ENCODE results near the gene ING2. TPM values are rescaled to one million over a fixed set of nuclear protein-coding genes. Genes with fewer than 3 reads are reported as not detected.

ING2 gene
- total and polyA plus RNA-seq, 4 donors: 3.9 to 8.8 (median 5.1) TPM

DNA sequence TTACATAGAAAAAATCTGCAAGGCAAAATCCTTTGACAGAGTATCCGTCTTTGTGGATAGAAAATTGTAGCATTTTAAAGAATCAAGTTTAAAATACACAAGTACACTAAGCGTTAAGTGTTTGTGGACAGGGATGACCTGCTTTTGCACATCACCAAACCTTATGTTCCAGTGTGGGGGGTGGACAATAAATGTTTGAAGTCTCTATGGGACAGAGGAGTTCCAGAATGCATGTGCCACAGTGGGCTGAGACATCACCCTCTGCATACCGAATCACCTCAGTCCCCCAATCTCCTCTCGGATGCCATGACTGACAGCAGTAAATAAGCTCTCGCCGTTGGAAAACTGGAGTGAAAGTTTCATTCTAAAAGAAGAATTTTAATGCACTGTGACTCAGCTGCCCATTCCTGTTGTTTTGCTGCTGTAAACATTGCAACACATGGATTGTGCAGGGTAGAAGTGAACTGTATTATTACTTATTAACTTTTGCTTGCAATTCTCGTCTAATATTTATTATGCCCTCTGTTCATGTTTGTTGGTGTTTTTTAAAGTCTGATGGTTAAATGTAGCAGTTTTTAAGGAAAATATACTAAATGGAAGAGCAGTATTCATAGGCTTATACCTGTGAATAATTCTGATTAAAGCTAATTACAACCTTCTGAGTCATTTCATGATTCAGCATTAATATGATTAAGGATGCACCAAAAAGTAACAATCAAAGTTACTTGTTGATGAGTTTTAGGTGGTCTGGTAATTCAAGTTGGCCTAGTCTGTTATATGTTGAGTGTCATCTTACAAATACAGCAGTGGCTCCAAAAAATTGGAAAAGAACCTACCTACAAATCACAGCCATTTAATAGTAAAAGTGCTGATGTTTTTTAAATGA, 36.4 kb upstream of the ING2 start:
- Histone ChIP-seq H3K27me3 (ENCODE audit: control insufficient read depth in 4 of 4, insufficient read depth in 4 of 4, low read length in 3 of 4) (no peaks in the 10 kb centered on the region), H3K9me3 (ENCODE audit: control insufficient read depth in 4 of 4, low read length in 3 of 4) (no peaks in the 10 kb centered on the region), H3K4me3 (ENCODE audit: low read depth in 1 of 3, low read length in 3 of 3) (peak overlapping the region in 2 of 3 donors; percentile 5 to 23), H3K4me1 (ENCODE audit: control insufficient read depth in 4 of 4, insufficient read depth in 4 of 4, low read length in 3 of 4) (peaks cover 1 to 11% (median 6%) of the 10 kb centered on the region in 4 donors), H3K27ac (ENCODE audit: low read depth in 1 of 2, low read length in 2 of 2) (peak overlapping the region; percentile 22 to 69), H3K36me3 (ENCODE audit: control insufficient read depth in 4 of 4, insufficient read depth in 3 of 4, low read depth in 1 of 4, low read length in 3 of 4) (no peaks in the 10 kb centered on the region), H3K9ac (ENCODE audit: low read depth in 1 of 2, low read length in 2 of 2) (peak overlapping the region in 1 of 2 donors; percentile 42)
- TF ChIP-seq JUND (IDR thresholded peaks at IDR 0.05): peak; percentile 51 to 67
- no peak for TF ChIP-seq TAF1 (conservative IDR thresholded peaks at IDR 0.05)
- TF ChIP-seq SP1 (IDR thresholded peaks at IDR 0.05): peak; percentile 90
- TF ChIP-seq EGR1 (IDR thresholded peaks at IDR 0.05; ENCODE audit: low read depth in 2 of 2): no peak
- no peak for TF ChIP-seq GABPA (IDR thresholded peaks at IDR 0.05 in 1 of 2, conservative IDR thresholded peaks at IDR 0.05 in 1 of 2)
- TF ChIP-seq RXRA (IDR thresholded peaks at IDR 0.05): peak; percentile 28 to 50
- TF ChIP-seq HNF4A (conservative IDR thresholded peaks at IDR 0.05): peak; percentile 46 to 55
- TF ChIP-seq RAD21 (IDR thresholded peaks at IDR 0.05): peak in 1 of 2 donors; percentile 31
- no peak for TF ChIP-seq NR2F2 (IDR thresholded peaks at IDR 0.05)
- TF ChIP-seq, protein P1, sequence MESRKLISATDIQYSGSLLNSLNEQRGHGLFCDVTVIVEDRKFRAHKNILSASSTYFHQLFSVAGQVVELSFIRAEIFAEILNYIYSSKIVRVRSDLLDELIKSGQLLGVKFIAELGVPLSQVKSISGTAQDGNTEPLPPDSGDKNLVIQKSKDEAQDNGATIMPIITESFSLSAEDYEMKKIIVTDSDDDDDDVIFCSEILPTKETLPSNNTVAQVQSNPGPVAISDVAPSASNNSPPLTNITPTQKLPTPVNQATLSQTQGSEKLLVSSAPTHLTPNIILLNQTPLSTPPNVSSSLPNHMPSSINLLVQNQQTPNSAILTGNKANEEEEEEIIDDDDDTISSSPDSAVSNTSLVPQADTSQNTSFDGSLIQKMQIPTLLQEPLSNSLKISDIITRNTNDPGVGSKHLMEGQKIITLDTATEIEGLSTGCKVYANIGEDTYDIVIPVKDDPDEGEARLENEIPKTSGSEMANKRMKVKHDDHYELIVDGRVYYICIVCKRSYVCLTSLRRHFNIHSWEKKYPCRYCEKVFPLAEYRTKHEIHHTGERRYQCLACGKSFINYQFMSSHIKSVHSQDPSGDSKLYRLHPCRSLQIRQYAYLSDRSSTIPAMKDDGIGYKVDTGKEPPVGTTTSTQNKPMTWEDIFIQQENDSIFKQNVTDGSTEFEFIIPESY (IDR thresholded peaks at IDR 0.05): no peak
- TF ChIP-seq FOXA1 (IDR thresholded peaks at IDR 0.05): peak; percentile 73
- peak; percentile 84 for TF ChIP-seq FOXA2 (IDR thresholded peaks at IDR 0.05)
- no peak for TF ChIP-seq HNF4G (IDR thresholded peaks at IDR 0.05)
- no peak for TF ChIP-seq CTCF (IDR thresholded peaks at IDR 0.05; ENCODE audit: low read depth, low read length, missing input control)
- TF ChIP-seq, protein P2, sequence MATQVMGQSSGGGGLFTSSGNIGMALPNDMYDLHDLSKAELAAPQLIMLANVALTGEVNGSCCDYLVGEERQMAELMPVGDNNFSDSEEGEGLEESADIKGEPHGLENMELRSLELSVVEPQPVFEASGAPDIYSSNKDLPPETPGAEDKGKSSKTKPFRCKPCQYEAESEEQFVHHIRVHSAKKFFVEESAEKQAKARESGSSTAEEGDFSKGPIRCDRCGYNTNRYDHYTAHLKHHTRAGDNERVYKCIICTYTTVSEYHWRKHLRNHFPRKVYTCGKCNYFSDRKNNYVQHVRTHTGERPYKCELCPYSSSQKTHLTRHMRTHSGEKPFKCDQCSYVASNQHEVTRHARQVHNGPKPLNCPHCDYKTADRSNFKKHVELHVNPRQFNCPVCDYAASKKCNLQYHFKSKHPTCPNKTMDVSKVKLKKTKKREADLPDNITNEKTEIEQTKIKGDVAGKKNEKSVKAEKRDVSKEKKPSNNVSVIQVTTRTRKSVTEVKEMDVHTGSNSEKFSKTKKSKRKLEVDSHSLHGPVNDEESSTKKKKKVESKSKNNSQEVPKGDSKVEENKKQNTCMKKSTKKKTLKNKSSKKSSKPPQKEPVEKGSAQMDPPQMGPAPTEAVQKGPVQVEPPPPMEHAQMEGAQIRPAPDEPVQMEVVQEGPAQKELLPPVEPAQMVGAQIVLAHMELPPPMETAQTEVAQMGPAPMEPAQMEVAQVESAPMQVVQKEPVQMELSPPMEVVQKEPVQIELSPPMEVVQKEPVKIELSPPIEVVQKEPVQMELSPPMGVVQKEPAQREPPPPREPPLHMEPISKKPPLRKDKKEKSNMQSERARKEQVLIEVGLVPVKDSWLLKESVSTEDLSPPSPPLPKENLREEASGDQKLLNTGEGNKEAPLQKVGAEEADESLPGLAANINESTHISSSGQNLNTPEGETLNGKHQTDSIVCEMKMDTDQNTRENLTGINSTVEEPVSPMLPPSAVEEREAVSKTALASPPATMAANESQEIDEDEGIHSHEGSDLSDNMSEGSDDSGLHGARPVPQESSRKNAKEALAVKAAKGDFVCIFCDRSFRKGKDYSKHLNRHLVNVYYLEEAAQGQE (IDR thresholded peaks at IDR 0.05): peak; percentile 28
- TF ChIP-seq YY1 (IDR thresholded peaks at IDR 0.05): peak; percentile 44
- TF ChIP-seq, protein P3, sequence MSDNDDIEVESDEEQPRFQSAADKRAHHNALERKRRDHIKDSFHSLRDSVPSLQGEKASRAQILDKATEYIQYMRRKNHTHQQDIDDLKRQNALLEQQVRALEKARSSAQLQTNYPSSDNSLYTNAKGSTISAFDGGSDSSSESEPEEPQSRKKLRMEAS (IDR thresholded peaks at IDR 0.05): peak; percentile 24
- TF ChIP-seq, protein P4, sequence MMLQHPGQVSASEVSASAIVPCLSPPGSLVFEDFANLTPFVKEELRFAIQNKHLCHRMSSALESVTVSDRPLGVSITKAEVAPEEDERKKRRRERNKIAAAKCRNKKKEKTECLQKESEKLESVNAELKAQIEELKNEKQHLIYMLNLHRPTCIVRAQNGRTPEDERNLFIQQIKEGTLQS (IDR thresholded peaks at IDR 0.05): no peak
- 27% methylated on average over 7 of the region's 7 CpGs for WGBS
- DNase-seq (ENCODE audit: low spot score): no peak

All from liver (tissue), 9 donors.